Nephron (organoid): ENCODE data around the gene RBSN.

ENCODE experiments used
- H3K27ac Mint-ChIP-seq, 3 experiments: 2 replicates each; pipeline ENCODE4 v1.8.0; 2020; ENCODE audit warnings: mixed read lengths in 3 of 3, mild to moderate bottlenecking in 2 of 3, moderate library complexity in 1 of 3
- H3K27me3 Mint-ChIP-seq: 2 replicates; pipeline ENCODE4 v1.8.0; 2021; ENCODE audit warnings: low read depth, mild to moderate bottlenecking, moderate library complexity, mixed read lengths
- H3K36me3 Mint-ChIP-seq: 2 replicates; pipeline ENCODE4 v1.8.0; 2020; ENCODE audit warnings: low read depth, mixed read lengths
- H3K4me1 Mint-ChIP-seq: 2 replicates; pipeline ENCODE4 v1.8.0; 2020; ENCODE audit warnings: mixed read lengths
- H3K4me3 Mint-ChIP-seq, 3 experiments: 2 replicates each; pipeline ENCODE4 v1.8.0; 2020; ENCODE audit warnings: mild to moderate bottlenecking in 3 of 3, mixed read lengths in 3 of 3, moderate library complexity in 2 of 3
- H3K9me3 Mint-ChIP-seq: 2 replicates; pipeline ENCODE4 v1.8.0; 2020; ENCODE audit warnings: mixed read lengths
- TF ChIP-seq, protein P1 (sequence below), 3 experiments: fragments of 200-600 bp; sonication (generic); IDR thresholded peaks; one replicate each; pipeline ENCODE4 v1.5.0; 2021; ENCODE audit warnings: antibody characterized with exemption in 3 of 3; ENCODE audit not compliant: unreplicated experiment in 3 of 3

The RBSN gene

DNA sequence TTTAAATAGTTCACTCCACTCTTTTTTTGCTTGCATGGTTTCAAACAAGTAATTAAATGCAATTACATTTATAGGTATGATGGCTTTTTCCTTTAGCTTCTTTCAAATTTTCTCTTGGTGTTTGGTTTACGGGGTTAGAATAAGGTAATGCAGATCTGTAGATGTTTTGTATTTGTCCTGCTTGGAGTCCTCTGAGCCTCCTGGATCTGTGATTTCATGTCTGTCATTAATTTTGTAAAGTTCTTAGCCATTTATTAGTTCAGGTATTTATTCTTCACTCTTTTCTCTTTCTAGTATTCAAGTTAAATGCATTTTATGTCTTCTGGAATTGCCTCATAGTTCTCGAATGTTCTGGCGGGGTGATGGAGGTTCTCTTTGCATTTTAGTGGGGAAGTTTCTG, 32.5 kb downstream of the RBSN start:
- TF ChIP-seq, protein P1, sequence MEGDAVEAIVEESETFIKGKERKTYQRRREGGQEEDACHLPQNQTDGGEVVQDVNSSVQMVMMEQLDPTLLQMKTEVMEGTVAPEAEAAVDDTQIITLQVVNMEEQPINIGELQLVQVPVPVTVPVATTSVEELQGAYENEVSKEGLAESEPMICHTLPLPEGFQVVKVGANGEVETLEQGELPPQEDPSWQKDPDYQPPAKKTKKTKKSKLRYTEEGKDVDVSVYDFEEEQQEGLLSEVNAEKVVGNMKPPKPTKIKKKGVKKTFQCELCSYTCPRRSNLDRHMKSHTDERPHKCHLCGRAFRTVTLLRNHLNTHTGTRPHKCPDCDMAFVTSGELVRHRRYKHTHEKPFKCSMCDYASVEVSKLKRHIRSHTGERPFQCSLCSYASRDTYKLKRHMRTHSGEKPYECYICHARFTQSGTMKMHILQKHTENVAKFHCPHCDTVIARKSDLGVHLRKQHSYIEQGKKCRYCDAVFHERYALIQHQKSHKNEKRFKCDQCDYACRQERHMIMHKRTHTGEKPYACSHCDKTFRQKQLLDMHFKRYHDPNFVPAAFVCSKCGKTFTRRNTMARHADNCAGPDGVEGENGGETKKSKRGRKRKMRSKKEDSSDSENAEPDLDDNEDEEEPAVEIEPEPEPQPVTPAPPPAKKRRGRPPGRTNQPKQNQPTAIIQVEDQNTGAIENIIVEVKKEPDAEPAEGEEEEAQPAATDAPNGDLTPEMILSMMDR (IDR thresholded peaks at IDR 0.05; ENCODE audit: unreplicated experiment in 3 of 3): no peak
- Mint-ChIP-seq H3K27ac (no peak overlapping the region), H3K27me3 (no peaks in the 10 kb centered on the region), H3K9me3 (peaks cover 2% of the 10 kb centered on the region), H3K4me3 (peak overlapping the region; percentile 95 to 98 (median 98)), H3K4me1 (peaks cover 14% of the 10 kb centered on the region), H3K36me3 (peaks cover 20% of the 10 kb centered on the region)

- H3K27ac Mint-ChIP-seq: peak overlapping the region; percentile 46 to 95 (median 94)
- peaks cover 14% of the 10 kb centered on the region for H3K4me1 Mint-ChIP-seq
- peaks cover 23% of the 10 kb centered on the region for H3K36me3 Mint-ChIP-seq
- H3K27me3 Mint-ChIP-seq: no peaks in the 10 kb centered on the region
- TF ChIP-seq, protein P1 (IDR thresholded peaks at IDR 0.05; ENCODE audit: unreplicated experiment in 3 of 3): no peak
- H3K4me3 Mint-ChIP-seq: peak overlapping the region; percentile 95 to 98 (median 98)
- peaks cover 2% of the 10 kb centered on the region for H3K9me3 Mint-ChIP-seq
Observed at GRCh38 chr3:15065550-15066007, 33.4 kb downstream of the RBSN start.

DNA sequence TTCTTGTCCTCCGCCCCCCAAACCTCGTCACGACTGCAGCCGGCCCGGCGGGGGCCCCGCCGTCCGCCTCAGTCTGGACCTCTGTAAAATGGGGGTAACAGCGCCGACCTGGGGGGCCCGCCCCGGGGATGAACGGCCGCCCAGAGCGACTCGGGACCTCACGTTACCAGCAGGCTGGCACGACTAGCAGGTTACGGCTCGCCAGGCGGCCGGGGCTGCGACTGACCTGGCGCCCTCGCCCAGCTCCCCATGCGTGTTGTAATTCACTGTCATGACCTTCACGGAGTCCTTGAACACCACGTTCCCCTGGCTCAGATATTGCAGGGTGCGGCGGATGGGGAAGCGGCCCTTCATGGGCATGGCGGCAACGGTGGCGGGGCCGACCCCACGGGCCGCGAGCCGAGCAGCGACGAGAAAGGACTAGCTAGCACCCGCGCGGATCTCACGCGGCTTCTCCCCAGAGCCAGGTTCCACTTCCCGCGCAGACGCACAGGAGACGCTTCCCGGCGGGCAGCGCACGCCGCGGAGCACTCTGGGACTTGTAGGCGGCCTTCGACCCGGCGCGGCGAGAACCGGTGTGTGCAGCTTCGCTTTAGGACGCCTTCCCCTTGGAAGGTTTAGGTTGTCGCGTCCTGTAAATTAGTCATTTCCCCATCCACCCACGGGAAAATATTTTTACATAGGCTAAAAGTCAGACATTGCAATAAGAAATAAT, 34.0 kb downstream of the RBSN start, which contains the start of gene MRPS25:
Gene MRPS25 (minus strand): TSS at position 481 of the 715 bp plus-strand sequence. CDS start 121 bp downstream, at position 360.
- TF ChIP-seq, protein P1 (IDR thresholded peaks at IDR 0.05; ENCODE audit: unreplicated experiment in 3 of 3): no peak
- H3K4me1 Mint-ChIP-seq: peaks cover 14% of the 10 kb centered on the region
- peaks cover 2% of the 10 kb centered on the region for H3K9me3 Mint-ChIP-seq
- peak within 1 kb of the TSS; percentile 46 to 95 (median 94) for H3K27ac Mint-ChIP-seq
- no peaks in the 10 kb centered on the region for H3K27me3 Mint-ChIP-seq
- peaks cover 21% of the 10 kb centered on the region for H3K36me3 Mint-ChIP-seq
- H3K4me3 Mint-ChIP-seq: peak within 1 kb of the TSS; percentile 95 to 98 (median 98)

DNA sequence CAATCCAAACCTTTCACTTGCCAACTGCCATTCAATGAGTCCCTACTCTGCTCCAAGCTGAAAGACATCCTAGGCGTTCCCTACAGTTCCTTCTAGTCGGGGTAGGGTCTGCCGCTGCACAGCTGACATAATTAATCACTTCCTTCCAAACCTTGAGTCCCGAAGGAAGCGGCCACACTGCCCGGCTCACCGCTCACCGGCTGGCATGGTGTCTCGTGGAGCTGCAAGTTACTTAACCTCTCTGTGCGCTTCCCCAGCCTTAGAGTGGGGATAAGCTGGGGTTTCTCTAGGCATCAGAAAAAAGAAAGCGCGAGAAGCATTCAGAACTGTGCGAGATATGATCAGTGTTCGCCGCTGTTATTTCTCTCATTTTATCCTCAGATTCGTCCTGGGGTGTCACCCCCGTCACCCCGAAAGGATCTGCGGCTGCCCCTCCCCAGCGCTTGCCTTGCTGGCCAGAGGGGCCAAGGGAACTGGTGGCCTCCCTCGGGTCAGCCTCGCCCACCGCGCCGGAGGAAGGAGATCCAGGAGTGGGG, 34.6 kb downstream of the RBSN start:
- Mint-ChIP-seq H3K4me3 (peak overlapping the region; percentile 95 to 98 (median 98)), H3K36me3 (peaks cover 26% of the 10 kb centered on the region), H3K9me3 (peaks cover 2% of the 10 kb centered on the region), H3K4me1 (peaks cover 14% of the 10 kb centered on the region), H3K27ac (peak overlapping the region; percentile 15 to 77 (median 15)), H3K27me3 (no peaks in the 10 kb centered on the region)
- TF ChIP-seq, protein P1 (IDR thresholded peaks at IDR 0.05; ENCODE audit: unreplicated experiment in 3 of 3): no peak

DNA sequence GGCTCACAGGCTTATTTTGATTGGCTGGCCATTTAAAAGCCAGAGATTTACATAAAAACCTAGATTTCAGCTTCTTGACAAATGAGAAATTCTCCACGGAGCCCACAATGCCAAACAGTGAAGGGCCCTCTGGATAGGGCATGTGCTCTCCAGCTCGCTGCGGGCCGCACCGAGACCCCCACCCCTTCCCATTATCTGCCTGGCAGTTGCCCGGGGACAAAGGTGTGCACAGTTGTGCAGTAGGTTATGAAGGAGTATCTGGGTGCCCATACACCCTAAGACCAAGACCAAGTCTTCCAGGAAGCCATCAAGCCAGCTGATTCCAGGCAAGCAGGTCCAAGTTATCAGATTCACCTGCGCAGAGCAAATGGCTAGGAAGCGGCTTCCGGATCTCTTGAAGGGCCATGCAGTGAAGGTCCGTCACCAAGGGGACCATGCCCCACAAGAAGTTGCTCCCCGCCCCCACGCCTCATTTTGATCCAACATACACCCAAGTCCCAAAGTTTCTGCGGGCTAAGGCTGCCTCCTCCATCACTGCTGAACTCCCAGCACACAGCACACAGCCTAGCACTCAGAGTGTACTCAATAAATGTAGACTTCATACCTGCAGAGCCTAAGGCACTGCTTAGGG, 35.2 kb downstream of the RBSN start:
- Mint-ChIP-seq H3K9me3 (peaks cover 2% of the 10 kb centered on the region), H3K4me3 (peak overlapping the region; percentile 95 to 98 (median 98)), H3K27me3 (no peaks in the 10 kb centered on the region), H3K27ac (peak overlapping the region; percentile 15 to 77 (median 15)), H3K4me1 (peaks cover 14% of the 10 kb centered on the region), H3K36me3 (peaks cover 28% of the 10 kb centered on the region)
- TF ChIP-seq, protein P1 (IDR thresholded peaks at IDR 0.05; ENCODE audit: unreplicated experiment in 3 of 3): no peak
